IMR-90 (cell line): Measurements from ENCODE around the gene RNF38. TPM values are rescaled to one million over a fixed set of nuclear protein-coding genes. Genes with fewer than 3 reads are reported as not detected.

Experiments used
- ATAC-seq: fragments of 200-7000 bp; cut with Tn5 transposase; 2 replicates; pipeline ENCODE4 v1.9.1; 2020; ENCODE audit warnings: low read depth, mild to moderate bottlenecking, moderate library complexity
- BruUV-seq: library from RNA; stranded (reverse); fragments of 400-500 nt; replicated peaks from 2 replicates; lab custom pipeline; 2021; lab: Mats Ljungman, UMichigan
- CTCF ChIA-PET: fragments of 300-600 bp; formaldehyde crosslinking; extraction: SDS; loops from one replicate; lab custom pipeline; 2021; ENCODE audit warnings: antibody characterized with exemption; lab: Yijun Ruan, JAX
- POLR2A ChIA-PET: fragments of 300-600 bp; sonication (Branson Sonifier 250); formaldehyde crosslinking; loops from one replicate; lab custom pipeline; 2022; ENCODE audit warnings: antibody characterized with exemption; ENCODE audit not compliant: unreplicated experiment; lab: Charles Lee
- DNase-seq: peaks from one replicate; pipeline ENCODE4 v3.0.0; 2013
- H2AFZ ChIP-seq: replicated peaks from 2 replicates; pipeline ENCODE3; 2013; ENCODE audit warnings: low read length, mild to moderate bottlenecking; ENCODE audit not compliant: poor library complexity
- H2AK5ac ChIP-seq: 2 replicates; pipeline ENCODE4 v1.6.1; 2013; ENCODE audit warnings: low read depth, low read length, inconsistent platforms
- H2AK9ac ChIP-seq: replicated peaks from 2 replicates; pipeline ENCODE3; 2013; ENCODE audit warnings: mild to moderate bottlenecking, low read depth, low read length, moderate library complexity; ENCODE audit not compliant: poor library complexity
- H2BK120ac ChIP-seq: 2 replicates; pipeline ENCODE4 v1.6.1; 2013; ENCODE audit warnings: low read depth, low read length, inconsistent platforms
- H2BK15ac ChIP-seq: 3 replicates; pipeline ENCODE4 v1.6.1; 2013; ENCODE audit warnings: low read depth, low read length, inconsistent platforms
- H2BK20ac ChIP-seq: 2 replicates; pipeline ENCODE4 v1.6.1; 2013; ENCODE audit warnings: low read depth, mild to moderate bottlenecking, inconsistent platforms, low read length, moderate library complexity
- H2BK5ac ChIP-seq: 2 replicates; pipeline ENCODE4 v1.6.1; 2013; ENCODE audit warnings: mild to moderate bottlenecking, low read depth, low read length, inconsistent platforms; ENCODE audit not compliant: poor library complexity, severe bottlenecking
- H3K14ac ChIP-seq: replicated peaks from 2 replicates; pipeline ENCODE4 v1.6.1; 2013; ENCODE audit warnings: low read depth, low read length, inconsistent platforms
- H3K18ac ChIP-seq: 2 replicates; pipeline ENCODE4 v1.6.1; 2013; ENCODE audit warnings: low read depth, low read length, control low read depth
- H3K23ac ChIP-seq: 2 replicates; pipeline ENCODE4 v1.6.1; 2013; ENCODE audit warnings: low read depth, low read length, inconsistent platforms
- H3K27ac ChIP-seq: 2 replicates; pipeline ENCODE4 v1.5.1; 2013; ENCODE audit warnings: mild to moderate bottlenecking, control low read depth, low read length; ENCODE audit not compliant: insufficient read depth
- H3K27me3 ChIP-seq: 2 replicates; pipeline ENCODE4 v1.6.1; 2013; ENCODE audit warnings: low read length; ENCODE audit not compliant: control insufficient read depth, insufficient read depth
- H3K36me3 ChIP-seq: 2 replicates; pipeline ENCODE4 v1.6.1; 2013; ENCODE audit warnings: low read length, mixed read lengths; ENCODE audit not compliant: control insufficient read depth, insufficient read depth
- H3K4ac ChIP-seq: 2 replicates; pipeline ENCODE4 v1.6.1; 2013; ENCODE audit warnings: low read depth, low read length, inconsistent platforms
- H3K4me1 ChIP-seq: 2 replicates; pipeline ENCODE4 v1.6.1; 2013; ENCODE audit warnings: low read length, mixed read lengths; ENCODE audit not compliant: control insufficient read depth, insufficient read depth
- H3K4me2 ChIP-seq: 2 replicates; pipeline ENCODE4 v1.6.1; 2013; ENCODE audit warnings: low read depth, mild to moderate bottlenecking, control low read depth, low read length, moderate library complexity
- H3K4me3 ChIP-seq: 2 replicates; pipeline ENCODE4 v1.5.1; 2013; ENCODE audit warnings: low read depth, mild to moderate bottlenecking, control low read depth, low read length, moderate library complexity; ENCODE audit not compliant: insufficient read depth
- H3K56ac ChIP-seq: 2 replicates; pipeline ENCODE4 v1.6.1; 2013; ENCODE audit warnings: low read length, inconsistent platforms; ENCODE audit not compliant: insufficient read depth; ENCODE audit errors: extremely low read depth
- H3K79me1 ChIP-seq, 2 experiments: 2 replicates each; pipeline ENCODE4 v1.6.1; 2013; ENCODE audit warnings: low read length in 2 of 2, inconsistent platforms in 1 of 2, low read depth in 1 of 2
- H3K9ac ChIP-seq: 2 replicates; pipeline ENCODE4 v1.6.1; 2013; ENCODE audit warnings: low read depth, low read length, control low read depth
- H3K9me1 ChIP-seq: 2 replicates; pipeline ENCODE4 v1.6.1; 2013; ENCODE audit warnings: low read length, inconsistent platforms; ENCODE audit not compliant: insufficient read depth
- H3K9me3 ChIP-seq: 2 replicates; pipeline ENCODE4 v1.6.1; 2013; ENCODE audit warnings: low read length; ENCODE audit not compliant: control insufficient read depth, insufficient read depth
- H4K20me1 ChIP-seq: 2 replicates; pipeline ENCODE4 v1.6.1; 2013; ENCODE audit warnings: low read length, inconsistent platforms; ENCODE audit not compliant: insufficient read depth
- H4K5ac ChIP-seq: 2 replicates; pipeline ENCODE4 v1.6.1; 2013; ENCODE audit warnings: mild to moderate bottlenecking, low read depth, low read length, control low read depth
- H4K8ac ChIP-seq, 2 experiments: 2 replicates each; pipeline ENCODE4 v1.6.1; 2013; ENCODE audit warnings: low read depth in 2 of 2, low read length in 2 of 2, control low read depth in 1 of 2, inconsistent platforms in 1 of 2
- H4K91ac ChIP-seq: 2 replicates; pipeline ENCODE4 v1.6.1; 2013; ENCODE audit warnings: low read depth, low read length, inconsistent platforms; ENCODE audit not compliant: insufficient read depth
- BHLHE40 ChIP-seq: fragments of 150-350 bp; IDR thresholded peaks from 2 replicates; pipeline ENCODE4 v1.6.1; 2016; ENCODE audit warnings: mild to moderate bottlenecking, low read depth, low read length
- CTCF ChIP-seq: conservative IDR thresholded peaks from 2 replicates; pipeline ENCODE4 v1.5.1; 2012; ENCODE audit warnings: mild to moderate bottlenecking, low read depth, low read length, improper control_type of control experiment
- POLR2A ChIP-seq: IDR thresholded peaks from 2 replicates; pipeline ENCODE4 v1.6.1; 2012; ENCODE audit warnings: mild to moderate bottlenecking, low read depth, low read length
- RAD21 ChIP-seq: IDR thresholded peaks from 2 replicates; pipeline ENCODE4 v1.6.1; 2012; ENCODE audit warnings: low read length, improper control_type of control experiment
- SMC3 ChIP-seq: fragments of 150-350 bp; IDR thresholded peaks from 2 replicates; pipeline ENCODE4 v1.6.1; 2016; ENCODE audit warnings: low read depth, mild to moderate bottlenecking, antibody characterized with exemption, low read length, moderate library complexity
- WGBS, 2 experiments: methylation state at CpG; one replicate each; pipeline versions ENCODE4 v1.1.5 to v1.1.7; 2013; ENCODE audit warnings: missing lambda C conversion rate in 2 of 2; ENCODE audit not compliant: insufficient read length in 1 of 2; ENCODE audit errors: extremely low coverage in 2 of 2; 5-methylcytosine and 5-hydroxymethylcytosine counted together
- dilution Hi-C: fragments of 300-500 bp; cut with HindIII; formaldehyde crosslinking; loops from one replicate; pipeline ENCODE4 v1.14.3; 2018; ENCODE audit warnings: low sequenced_read_pairs; ENCODE audit not compliant: unreplicated experiment
- in situ Hi-C: fragments of 300-500 bp; cut with MboI; formaldehyde crosslinking; loops from 3 replicates; pipeline ENCODE4 v1.14.3; 2019; ENCODE audit warnings: low sequenced_read_pairs, inconsistent platforms, mixed read lengths
- intact Hi-C: fragments of 100-400 bp; cut with micrococcal nuclease; formaldehyde crosslinking; loops from 2 replicates; pipeline ENCODE4 v1.10.0; 2022
- polyA plus RNA-seq, 3 experiments: library from polyadenylated mRNA; depleted of rRNA; stranded (reverse); fragments of >200 nt; gene quantifications; 2 replicates each; pipeline ENCODE4 v1.2.3, GENCODE V29; 2012; ENCODE audit warnings: low replicate concordance in 1 of 3
- total RNA-seq: library from RNA; depleted of rRNA; stranded (reverse); fragments of >200 nt; gene quantifications from 2 replicates; pipeline ENCODE4 v1.2.3, GENCODE V29; 2012

The RNF38 gene
- total and polyA plus RNA-seq, 2 of the 4 experiments (the other 2 are of a cell fraction), result 8.8 to 11.2 TPM

- Histone ChIP-seq H3K18ac (no peak overlapping the region), H4K5ac (no peak overlapping the region), H2AK9ac (no peak overlapping the region), H3K9ac (no peak overlapping the region), H3K4me2 (no peak overlapping the region), H3K14ac (no peak overlapping the region), H3K27me3 (no peaks in the 10 kb centered on the region), H3K9me1 (no peaks in the 10 kb centered on the region), H2AK5ac (peak overlapping the region; percentile 52; the same call in 1 of the 2 replicates), H2AFZ (peak overlapping the region; percentile 11), H3K27ac (no peak overlapping the region), H4K91ac (no peak overlapping the region), H3K79me1 (peaks cover 17 to 35% of the 10 kb centered on the region in 2 experiments; a peak in 3 of 4 replicates), H3K4me1 (no peaks in the 10 kb centered on the region; the same call in 1 of the 2 replicates), H3K56ac (no peak overlapping the region), H4K8ac (no peak overlapping the region), H3K23ac (no peak overlapping the region), H4K20me1 (peaks cover 17% of the 10 kb centered on the region), H3K36me3 (no peaks in the 10 kb centered on the region), H2BK15ac (no peak overlapping the region; the same call in 2 of the 3 replicates), H2BK120ac (no peak overlapping the region), H2BK5ac (no peak overlapping the region), H2BK20ac (no peak overlapping the region), H3K9me3 (peaks cover 2% of the 10 kb centered on the region; the same call in 1 of the 2 replicates), H3K4me3 (no peak overlapping the region), H3K4ac (no peak overlapping the region)
- in situ Hi-C loops (loop anchor here (5.0 to 10.0 kb wide), 3 partner anchors 40 to 318 kb away; no protein-coding TSS in a partner anchor), intact Hi-C loops (loop anchor here (1.0 to 10.0 kb wide), 6 partner anchors 43 to 448 kb away; no protein-coding TSS in a partner anchor), dilution Hi-C loops (no loop called here)
- ChIA-PET CTCF (interaction anchor here (0.5 to 3.0 kb wide), 27 partner anchors 10 to 322 kb away, joined by 3 to 19 read pairs (median 4); no protein-coding TSS in a partner anchor), POLR2A (no interaction called here)
- no TSS peak for BruUV-seq
- TF ChIP-seq SMC3, result peak; percentile 79
- no peak for TF ChIP-seq BHLHE40
- TF ChIP-seq RAD21, result peak; percentile 85
- peak; percentile 94 for TF ChIP-seq CTCF
- no peak for TF ChIP-seq POLR2A
- DNase-seq (peak; percentile 65), ATAC-seq (peak; percentile 97)
- WGBS, 2 experiments, result no CpG with 5 or more reads among the region's 4 CpGs
Measured at GRCh38 chr9:36407122-36407723, 7.2 kb upstream of the RNF38 start.
